CD14-positive monocyte (primary cell): ENCODE measurements around the gene SIX3. TPM values are rescaled to one million over a fixed set of nuclear protein-coding genes. Genes with fewer than 3 reads are reported as not detected.
A peak's percentile ranks its signal among the peaks of the same experiment; 100 is the strongest.

ENCODE experiments used
- DNase-seq, 3 donors: peaks; one replicate each; pipeline ENCODE4 v3.0.0-alpha.2; 2011 to 2022
- H2AFZ ChIP-seq: 2 replicates; pipeline ENCODE4 v1.6.0; 2012; ENCODE audit warnings: mild to moderate bottlenecking, low read depth, low read length, inconsistent platforms; ENCODE audit not compliant: insufficient read depth, poor library complexity, severe bottlenecking
- H3K27ac ChIP-seq, 2 donors: 1 replicate in 1 of 2; 2 replicates in 1 of 2; pipeline ENCODE4 v1.5.1; 2012 to 2013; ENCODE audit warnings: low read length in 2 of 2, control low read depth in 1 of 2, inconsistent platforms in 1 of 2, low read depth in 1 of 2, mild to moderate bottlenecking in 1 of 2
- H3K27me3 ChIP-seq, 2 donors: one replicate each; pipeline versions ENCODE4 v1.6.0 to v1.6.1; 2011 to 2013; ENCODE audit warnings: low read length in 2 of 2; ENCODE audit not compliant: control insufficient read depth in 2 of 2, insufficient read depth in 2 of 2
- H3K36me3 ChIP-seq, 2 donors: replicated peaks in 1 of 2; 1 replicate in 1 of 2; 2 replicates in 1 of 2; pipeline versions ENCODE4 v1.5.1 to v1.6.1; 2012 to 2013; ENCODE audit warnings: low read length in 2 of 2, control low read depth in 1 of 2, inconsistent platforms in 1 of 2, mild to moderate bottlenecking in 1 of 2; ENCODE audit not compliant: insufficient read depth in 2 of 2, control insufficient read depth in 1 of 2
- H3K4me1 ChIP-seq, 2 donors: 1 replicate in 1 of 2; 2 replicates in 1 of 2; pipeline versions ENCODE4 v1.5.1 to v1.6.1; 2012 to 2013; ENCODE audit warnings: low read length in 2 of 2, control low read depth in 1 of 2, inconsistent platforms in 1 of 2, mild to moderate bottlenecking in 1 of 2, moderate library complexity in 1 of 2; ENCODE audit not compliant: insufficient read depth in 2 of 2, control insufficient read depth in 1 of 2
- H3K4me2 ChIP-seq: replicated peaks from 2 replicates; pipeline ENCODE3; 2012; ENCODE audit warnings: low read length, moderate library complexity, mild to moderate bottlenecking; ENCODE audit not compliant: poor library complexity, severe bottlenecking; ENCODE audit errors: extremely low read depth
- H3K4me3 ChIP-seq, 3 experiments: fragments of 200-600 bp in 1 of 3; sonication (generic) in 1 of 3; replicated peaks in 1 of 3; 1 replicate in 2 of 3; 2 replicates in 1 of 3; pipeline ENCODE4 v1.5.1; 2011 to 2013; ENCODE audit warnings: low read length in 3 of 3, mild to moderate bottlenecking in 3 of 3, control low read depth in 2 of 3, low read depth in 2 of 3, inconsistent platforms in 1 of 3, moderate library complexity in 1 of 3
- H3K79me2 ChIP-seq: 2 replicates; pipeline ENCODE4 v1.6.0; 2012; ENCODE audit warnings: mild to moderate bottlenecking, control low read depth, inconsistent platforms, low read length, moderate library complexity; ENCODE audit not compliant: insufficient read depth
- H3K9ac ChIP-seq: 2 replicates; pipeline ENCODE4 v1.6.0; 2017; ENCODE audit warnings: low read length, mild to moderate bottlenecking; ENCODE audit not compliant: insufficient read depth, poor library complexity, severe bottlenecking
- H3K9me3 ChIP-seq, 2 donors: replicated peaks in 1 of 2; 1 replicate in 1 of 2; 2 replicates in 1 of 2; pipeline versions ENCODE4 v1.5.1 to v1.6.1; 2012 to 2013; ENCODE audit warnings: low read length in 2 of 2, control low read depth in 1 of 2; ENCODE audit not compliant: control insufficient read depth in 1 of 2, insufficient read depth in 1 of 2
- H4K20me1 ChIP-seq: 2 replicates; pipeline ENCODE4 v1.6.0; 2012; ENCODE audit warnings: mild to moderate bottlenecking, low read length, control low read depth, moderate library complexity; ENCODE audit not compliant: insufficient read depth
- H3K27ac Mint-ChIP-seq, 7 donors: one replicate each; pipeline ENCODE4 v1.8.0; 2020; ENCODE audit warnings: mild to moderate bottlenecking in 7 of 7, mixed read lengths in 7 of 7, moderate library complexity in 6 of 7, inconsistent platforms in 2 of 7
- H3K27me3 Mint-ChIP-seq, 3 donors: one replicate each; pipeline ENCODE4 v1.8.0; 2021 to 2022; ENCODE audit warnings: low read depth in 3 of 3, mild to moderate bottlenecking in 3 of 3, mixed read lengths in 3 of 3, moderate library complexity in 3 of 3, inconsistent platforms in 1 of 3
- H3K36me3 Mint-ChIP-seq, 2 donors: one replicate each; pipeline ENCODE4 v1.8.0; 2020; ENCODE audit warnings: mixed read lengths in 2 of 2, inconsistent platforms in 1 of 2, mild to moderate bottlenecking in 1 of 2
- H3K4me1 Mint-ChIP-seq: one replicate; pipeline ENCODE4 v1.8.0; 2020; ENCODE audit warnings: mild to moderate bottlenecking, mixed read lengths
- H3K4me3 Mint-ChIP-seq, 2 donors: one replicate each; pipeline ENCODE4 v1.8.0; 2020; ENCODE audit warnings: mild to moderate bottlenecking in 2 of 2, mixed read lengths in 2 of 2, moderate library complexity in 1 of 2
- H3K9me3 Mint-ChIP-seq, 7 donors: one replicate each; pipeline ENCODE4 v1.8.0; 2020 to 2022; ENCODE audit warnings: mixed read lengths in 7 of 7, mild to moderate bottlenecking in 6 of 7, moderate library complexity in 6 of 7, inconsistent platforms in 2 of 7
- WGBS: methylation state at CpG from one replicate; pipeline ENCODE4 v1.1.5; 2013; ENCODE audit warnings: missing lambda C conversion rate; ENCODE audit not compliant: insufficient coverage; 5-methylcytosine and 5-hydroxymethylcytosine counted together
- intact Hi-C, 2 donors: fragments of 100-400 bp; cut with micrococcal nuclease; formaldehyde crosslinking; loops; one replicate each; pipeline versions ENCODE4 v1.15.0 to v1.15.1; 2023
- polyA plus RNA-seq, 3 donors: library from polyadenylated mRNA; depleted of rRNA in 1 of 3; unstranded in 2 of 3; stranded (reverse) in 1 of 3; fragments of 300-500 nt in 2 of 3; fragments of >200 nt in 1 of 3; fragmentation: Illumina TruSeq in 2 of 3; gene quantifications; 1 replicate in 2 of 3; 2 replicates in 1 of 3; pipeline ENCODE4 v1.2.3, GENCODE V29; 2012 to 2021
- TF ChIP-seq, protein P1 (sequence below): fragments of 200-600 bp; IDR thresholded peaks from one replicate; pipeline ENCODE4 v1.8.0; 2022; ENCODE audit warnings: antibody characterized with exemption, mild to moderate bottlenecking

Gene SIX3
- polyA plus RNA-seq, 3 donors = not detected

DNA sequence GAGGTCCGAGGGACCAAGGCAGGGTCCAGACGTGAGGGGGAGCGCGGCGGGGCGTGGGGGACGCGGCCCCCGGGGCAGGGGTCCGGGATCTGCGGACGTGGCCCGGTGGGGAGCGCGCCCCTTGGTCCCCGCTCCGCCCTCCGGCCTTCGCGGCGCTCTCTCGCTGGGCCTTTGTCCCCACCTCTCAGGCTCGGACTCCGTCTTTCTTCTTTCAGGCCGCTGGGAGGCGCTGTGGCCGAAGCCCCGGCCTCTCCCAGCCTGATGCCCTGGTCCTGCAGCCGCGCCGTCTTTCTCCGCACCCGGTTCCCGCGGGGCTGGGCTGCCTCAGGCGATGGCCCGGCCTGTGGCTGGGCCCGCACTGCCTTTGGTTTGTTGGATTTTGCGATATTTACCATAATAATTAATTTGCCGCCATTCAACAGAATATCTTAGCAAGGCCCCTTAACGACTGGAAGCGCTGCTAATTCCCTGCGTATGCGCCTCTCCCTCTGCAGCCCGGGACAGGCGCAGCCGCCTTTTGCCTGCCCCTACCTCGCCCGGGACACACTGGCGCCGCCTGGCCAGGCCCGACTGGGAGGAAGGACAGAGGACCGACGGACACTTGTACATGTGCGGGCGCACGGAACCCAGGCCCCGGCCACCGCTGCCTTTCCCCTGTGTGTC, 10.8 kb downstream of the SIX3 start:
- peaks cover 21% of the 10 kb centered on the region for H3K4me1 Mint-ChIP-seq

GRCh38 chr2:44952806-44953498, 11.4 kb downstream of the SIX3 start:
- no peak for DNase-seq
- H2AFZ ChIP-seq = no peak overlapping the region
- WGBS = 2% methylated on average over 23 of the region's 39 CpGs
- H3K4me3 ChIP-seq = no peak overlapping the region
- H3K9ac ChIP-seq = no peak overlapping the region
- peaks cover 0 to 40% of the 10 kb centered on the region in 2 donors for H3K9me3 ChIP-seq
- no peaks in the 10 kb centered on the region for H3K36me3 ChIP-seq
- peak overlapping the region; percentile 3 for H3K4me2 ChIP-seq
- Mint-ChIP-seq H3K4me3 (peak overlapping the region in 1 of 2 donors; percentile 70), H3K27ac (no peak overlapping the region), H3K4me1 (peaks cover 21% of the 10 kb centered on the region), H3K36me3 (peaks cover 0 to 3% of the 10 kb centered on the region in 2 donors), H3K27me3 (peaks cover 87 to 95% (median 87%) of the 10 kb centered on the region in 3 donors), H3K9me3 (peaks cover 0 to 20% (median 3%) of the 10 kb centered on the region in 7 donors)
- H3K27me3 ChIP-seq = peaks cover 64 to 92% of the 10 kb centered on the region in 2 donors
- intact Hi-C loops = loop anchor here (5.0 to 10.0 kb wide), 3 partner anchors 558 to 708 kb away; no protein-coding TSS in a partner anchor
- no peak overlapping the region for H3K27ac ChIP-seq
- TF ChIP-seq, protein P1, sequence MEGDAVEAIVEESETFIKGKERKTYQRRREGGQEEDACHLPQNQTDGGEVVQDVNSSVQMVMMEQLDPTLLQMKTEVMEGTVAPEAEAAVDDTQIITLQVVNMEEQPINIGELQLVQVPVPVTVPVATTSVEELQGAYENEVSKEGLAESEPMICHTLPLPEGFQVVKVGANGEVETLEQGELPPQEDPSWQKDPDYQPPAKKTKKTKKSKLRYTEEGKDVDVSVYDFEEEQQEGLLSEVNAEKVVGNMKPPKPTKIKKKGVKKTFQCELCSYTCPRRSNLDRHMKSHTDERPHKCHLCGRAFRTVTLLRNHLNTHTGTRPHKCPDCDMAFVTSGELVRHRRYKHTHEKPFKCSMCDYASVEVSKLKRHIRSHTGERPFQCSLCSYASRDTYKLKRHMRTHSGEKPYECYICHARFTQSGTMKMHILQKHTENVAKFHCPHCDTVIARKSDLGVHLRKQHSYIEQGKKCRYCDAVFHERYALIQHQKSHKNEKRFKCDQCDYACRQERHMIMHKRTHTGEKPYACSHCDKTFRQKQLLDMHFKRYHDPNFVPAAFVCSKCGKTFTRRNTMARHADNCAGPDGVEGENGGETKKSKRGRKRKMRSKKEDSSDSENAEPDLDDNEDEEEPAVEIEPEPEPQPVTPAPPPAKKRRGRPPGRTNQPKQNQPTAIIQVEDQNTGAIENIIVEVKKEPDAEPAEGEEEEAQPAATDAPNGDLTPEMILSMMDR = no peak
- no peaks in the 10 kb centered on the region for H3K79me2 ChIP-seq
- H3K4me1 ChIP-seq = peaks cover 9 to 22% of the 10 kb centered on the region in 2 donors
- H4K20me1 ChIP-seq = no peaks in the 10 kb centered on the region

More for the DNA sequence above, 10.8 kb downstream of the SIX3 start:
- Mint-ChIP-seq H3K9me3 (peaks cover 0 to 20% (median 3%) of the 10 kb centered on the region in 7 donors), H3K4me3 (peak overlapping the region in 1 of 2 donors; percentile 82), H3K27me3 (peaks cover 88 to 96% (median 89%) of the 10 kb centered on the region in 3 donors), H3K27ac (no peak overlapping the region), H3K36me3 (peaks cover 0 to 3% of the 10 kb centered on the region in 2 donors)
- Histone ChIP-seq H3K9ac (no peak overlapping the region), H4K20me1 (no peaks in the 10 kb centered on the region), H3K4me2 (peak overlapping the region; percentile 3), H3K79me2 (no peaks in the 10 kb centered on the region), H3K27ac (no peak overlapping the region), H3K4me1 (peaks cover 9 to 22% of the 10 kb centered on the region in 2 donors), H2AFZ (no peak overlapping the region), H3K9me3 (peaks cover 0 to 40% of the 10 kb centered on the region in 2 donors), H3K36me3 (no peaks in the 10 kb centered on the region), H3K4me3 (no peak overlapping the region), H3K27me3 (peaks cover 71 to 93% of the 10 kb centered on the region in 2 donors)
- intact Hi-C loops = loop anchor here (5.0 to 10.0 kb wide), 3 partner anchors 557 to 707 kb away; no protein-coding TSS in a partner anchor
- TF ChIP-seq, protein P1 = peak; percentile 44
- DNase-seq = no peak
- under 1% methylated on average over 54 of the region's 59 CpGs for WGBS
